Heart right ventricle (tissue), 16 donors: Measurements from ENCODE around the gene RXRB. TPM values are rescaled to one million over a fixed set of nuclear protein-coding genes. Genes with fewer than 3 reads are reported as not detected.

Experiments
- ATAC-seq, 8 donors: fragments of 200-7000 bp; cut with Tn5 transposase; one replicate each; pipeline ENCODE4 v1.9.1; 2020; ENCODE audit warnings: mild to moderate bottlenecking in 8 of 8, moderate library complexity in 8 of 8, moderate number of reproducible peaks in 1 of 8
- DNase-seq, 2 donors: peaks; one replicate each; pipeline ENCODE4 v3.0.0-alpha.2; 2020
- H3K27ac ChIP-seq, 10 donors: fragments of 200-600 bp; sonication (generic) in 2 of 10; one replicate each; pipeline versions ENCODE4 v1.5.0 to v1.8.0; 2020 to 2022; ENCODE audit warnings: mild to moderate bottlenecking in 3 of 10
- H3K27me3 ChIP-seq, 7 donors: fragments of 200-600 bp; one replicate each; pipeline ENCODE4 v1.8.0; 2021 to 2022; ENCODE audit warnings: mild to moderate bottlenecking in 2 of 7
- H3K36me3 ChIP-seq, 9 donors: fragments of 200-600 bp; sonication (generic) in 1 of 9; one replicate each; pipeline versions ENCODE4 v1.5.0 to v1.8.0; 2020 to 2022; ENCODE audit warnings: mild to moderate bottlenecking in 2 of 9
- H3K4me1 ChIP-seq, 9 donors: fragments of 200-600 bp; sonication (generic) in 1 of 9; one replicate each; pipeline versions ENCODE4 v1.5.0 to v1.8.0; 2020 to 2022; ENCODE audit warnings: mild to moderate bottlenecking in 4 of 9
- H3K4me3 ChIP-seq, 10 donors: fragments of 200-600 bp; sonication (generic) in 2 of 10; one replicate each; pipeline versions ENCODE4 v1.5.0 to v1.8.0; 2020 to 2022; ENCODE audit warnings: mild to moderate bottlenecking in 7 of 10, moderate library complexity in 2 of 10
- H3K9me3 ChIP-seq, 11 donors: fragments of 200-600 bp in 10 of 11; sonication (generic) in 2 of 11; one replicate each; pipeline versions ENCODE4 v1.5.0 to v1.8.0; 2013 to 2022; ENCODE audit warnings: mild to moderate bottlenecking in 2 of 11, control low read depth in 1 of 11, moderate library complexity in 1 of 11
- WGBS, 2 donors: extraction: QIAGEN DNeasy Blood & Tissue Kit; methylation state at CpG; one replicate each; pipeline ENCODE4 v1.1.7; 2013; ENCODE audit warnings: inconsistent platforms in 1 of 2; 5-methylcytosine and 5-hydroxymethylcytosine counted together
- intact Hi-C, 10 donors: fragments of 100-400 bp; cut with DNase I; formaldehyde crosslinking; loops; one replicate each; pipeline versions ENCODE4 v1.11.1 to v1.14.2; 2022
- polyA plus RNA-seq, 2 donors: library from polyadenylated mRNA; stranded (reverse); fragments of 200-250 nt; gene quantifications; one replicate each; pipeline ENCODE4 v1.2.3, GENCODE V29; 2013
- total RNA-seq, 10 donors: library from RNA; stranded (reverse); fragmentation: NEBNext Ultra II Directional in 3 of 10; extraction: Animal tissue kit (Norgen Biotek cat#: 25700) in 3 of 10; gene quantifications; one replicate each; pipeline versions ENCODE4 v1.2.1 to v1.2.4, GENCODE V29; 2021 to 2023
- TF ChIP-seq, protein P1 (sequence below), 9 donors: fragments of 200-600 bp; sonication (generic) in 2 of 9; IDR thresholded peaks; one replicate each; pipeline versions ENCODE4 v1.5.0 to v1.8.0; 2021 to 2022; ENCODE audit warnings: antibody characterized with exemption in 9 of 9, mild to moderate bottlenecking in 5 of 9, moderate library complexity in 1 of 9
- donor health status: Arrhythmogenic right ventricular cardiomyopathy.
- donor health status: ischemic (EF 13 %, LVEDD 7.1; RV severe dilation, severe dysfunction).
- donor health status: healthy with polysubstance abuse.
- donor health status: DM: no; HTN: yes; CAD: no.
- donor health status: DM: no; HTN: no; CAD: no.
- donor health status: ischemic (EF 25% LVEDD 6.9; RV normal size, moderate dysfunction).
- donor health status: ischemic (EF 25% LVEDD 5.7; RV mildly dilated, moderate dysfunction).
- donor health status: healthy.
- donor health status: DM: yes; HTN: yes; CAD: no.
- donor health status: Ischemic cardiomyopathy.
- donor health status: ischemic (EF 35%, LVEDD 5.7; RV mildly dilated, moderate dysfunction).
- donor health status: nonischemic (EF 11% LVEDD 7.7; RV severe dilation, severe dysfunction).
- donor health status: DM: yes; HTN: yes; CAD: no.
- donor health status: PGD.
- donor health status: ischemic (EF 29% LVEDD 5.4; RV normal size, mild dysfunction).
- donor health status: nonischemic (EF 23%, LVEDD 6.1; RV moderate dilation, normal function).

The RXRB gene
- total and polyA plus RNA-seq, 12 donors, result 22.2 to 40.7 (median 33.2) TPM

DNA sequence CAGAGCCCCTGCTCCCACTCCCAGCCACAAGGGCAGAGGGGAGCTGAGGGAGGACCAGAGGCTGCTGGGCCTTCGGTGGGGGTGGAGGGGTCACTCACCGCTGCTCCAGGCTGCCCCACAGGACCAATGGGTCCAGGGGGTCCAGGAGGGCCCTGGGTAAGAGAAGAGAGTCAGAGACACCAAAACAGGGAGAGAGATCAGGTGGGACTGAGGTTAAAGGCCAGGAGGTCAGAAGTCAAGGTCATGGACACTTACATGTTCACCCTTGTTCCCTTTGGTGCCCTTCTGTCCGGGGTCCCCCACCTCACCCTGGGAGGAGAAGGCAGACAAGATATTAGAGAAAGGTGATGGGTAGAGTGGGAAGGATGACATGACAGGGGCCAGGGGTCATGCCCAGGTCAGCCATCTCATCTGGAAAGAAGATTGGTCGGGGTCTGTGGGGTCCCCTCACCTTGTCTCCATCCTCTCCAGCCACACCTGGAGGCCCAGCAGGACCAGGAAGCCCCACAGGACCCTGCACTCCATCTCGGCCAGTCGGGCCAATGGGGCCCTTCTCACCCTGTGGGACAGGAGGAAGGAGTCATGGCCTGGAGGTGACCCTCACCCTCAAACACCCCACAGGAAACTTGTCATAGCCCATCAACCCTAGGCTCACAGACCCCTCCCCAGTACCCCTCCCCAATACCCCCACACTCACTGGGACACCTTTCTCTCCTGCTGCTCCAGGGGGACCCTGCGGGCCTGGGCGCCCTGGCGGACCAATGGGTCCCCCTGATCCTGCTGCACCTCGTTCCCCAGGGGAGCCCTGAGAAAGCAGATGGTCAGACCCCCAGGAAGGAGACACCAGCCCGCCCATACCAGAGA is 29.2 kb downstream of the RXRB start:
- ATAC-seq (no peak), DNase-seq (no peak)
- no peaks in the 10 kb centered on the region for H3K36me3 ChIP-seq
- WGBS, 2 donors, result 86 to 91% methylated on average over 11 of the region's 11 CpGs
- H3K9me3 ChIP-seq, result no peaks in the 10 kb centered on the region
- no peak overlapping the region for H3K27ac ChIP-seq
- H3K4me3 ChIP-seq, result no peak overlapping the region
- intact Hi-C loops, result no loop called here
- no peaks in the 10 kb centered on the region for H3K4me1 ChIP-seq
- TF ChIP-seq, protein P1, sequence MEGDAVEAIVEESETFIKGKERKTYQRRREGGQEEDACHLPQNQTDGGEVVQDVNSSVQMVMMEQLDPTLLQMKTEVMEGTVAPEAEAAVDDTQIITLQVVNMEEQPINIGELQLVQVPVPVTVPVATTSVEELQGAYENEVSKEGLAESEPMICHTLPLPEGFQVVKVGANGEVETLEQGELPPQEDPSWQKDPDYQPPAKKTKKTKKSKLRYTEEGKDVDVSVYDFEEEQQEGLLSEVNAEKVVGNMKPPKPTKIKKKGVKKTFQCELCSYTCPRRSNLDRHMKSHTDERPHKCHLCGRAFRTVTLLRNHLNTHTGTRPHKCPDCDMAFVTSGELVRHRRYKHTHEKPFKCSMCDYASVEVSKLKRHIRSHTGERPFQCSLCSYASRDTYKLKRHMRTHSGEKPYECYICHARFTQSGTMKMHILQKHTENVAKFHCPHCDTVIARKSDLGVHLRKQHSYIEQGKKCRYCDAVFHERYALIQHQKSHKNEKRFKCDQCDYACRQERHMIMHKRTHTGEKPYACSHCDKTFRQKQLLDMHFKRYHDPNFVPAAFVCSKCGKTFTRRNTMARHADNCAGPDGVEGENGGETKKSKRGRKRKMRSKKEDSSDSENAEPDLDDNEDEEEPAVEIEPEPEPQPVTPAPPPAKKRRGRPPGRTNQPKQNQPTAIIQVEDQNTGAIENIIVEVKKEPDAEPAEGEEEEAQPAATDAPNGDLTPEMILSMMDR (IDR thresholded peaks at IDR 0.05), result no peak
- no peaks in the 10 kb centered on the region for H3K27me3 ChIP-seq

DNA sequence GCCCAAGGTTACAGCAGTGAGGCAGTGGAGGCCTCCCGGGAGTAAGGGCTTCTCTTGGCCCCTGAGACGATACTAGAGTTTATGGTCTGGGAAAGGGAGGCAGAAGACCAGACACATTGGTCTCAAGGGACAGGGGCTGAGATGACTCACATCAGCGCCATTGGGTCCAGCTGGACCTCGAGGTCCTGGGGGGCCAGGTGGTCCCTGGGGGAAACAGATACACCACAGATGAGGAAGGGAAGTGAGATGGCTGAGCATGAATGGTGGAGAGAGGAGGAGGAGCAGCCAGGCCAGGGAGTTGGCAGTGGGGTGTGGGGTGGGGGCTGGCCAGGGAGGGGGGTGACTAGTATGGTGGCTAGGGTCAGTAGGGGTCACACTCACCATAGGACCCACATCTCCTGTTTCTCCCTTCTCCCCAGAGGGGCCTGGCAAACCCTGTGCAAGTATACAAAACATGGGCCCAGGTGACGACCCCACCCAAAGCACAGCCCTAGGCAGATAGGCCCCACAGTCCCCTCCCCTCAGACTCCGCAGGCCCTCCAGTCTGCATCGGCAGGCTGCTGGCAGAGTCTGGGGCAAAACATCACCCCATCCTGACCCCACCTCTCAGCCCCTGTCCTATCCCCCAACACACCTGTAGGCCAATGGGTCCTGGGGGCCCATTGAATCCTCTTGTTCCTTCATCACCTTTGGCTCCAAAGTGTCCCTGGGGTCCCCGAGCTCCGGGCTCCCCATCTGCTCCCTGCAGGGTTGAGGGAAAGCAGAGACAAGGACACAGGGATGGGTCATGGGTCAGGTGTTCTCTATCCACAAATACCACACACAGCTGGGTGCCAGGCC is 30.1 kb downstream of the RXRB start:
- ATAC-seq (no peak), DNase-seq (no peak)
- TF ChIP-seq, protein P1 (IDR thresholded peaks at IDR 0.05), result no peak
- WGBS, 2 donors, result 82 to 86% methylated on average over 9 of the region's 9 CpGs
- Histone ChIP-seq H3K27me3 (no peaks in the 10 kb centered on the region), H3K27ac (no peak overlapping the region), H3K36me3 (no peaks in the 10 kb centered on the region), H3K4me1 (no peaks in the 10 kb centered on the region), H3K9me3 (no peaks in the 10 kb centered on the region), H3K4me3 (no peak overlapping the region)
- intact Hi-C loops, result no loop called here

DNA sequence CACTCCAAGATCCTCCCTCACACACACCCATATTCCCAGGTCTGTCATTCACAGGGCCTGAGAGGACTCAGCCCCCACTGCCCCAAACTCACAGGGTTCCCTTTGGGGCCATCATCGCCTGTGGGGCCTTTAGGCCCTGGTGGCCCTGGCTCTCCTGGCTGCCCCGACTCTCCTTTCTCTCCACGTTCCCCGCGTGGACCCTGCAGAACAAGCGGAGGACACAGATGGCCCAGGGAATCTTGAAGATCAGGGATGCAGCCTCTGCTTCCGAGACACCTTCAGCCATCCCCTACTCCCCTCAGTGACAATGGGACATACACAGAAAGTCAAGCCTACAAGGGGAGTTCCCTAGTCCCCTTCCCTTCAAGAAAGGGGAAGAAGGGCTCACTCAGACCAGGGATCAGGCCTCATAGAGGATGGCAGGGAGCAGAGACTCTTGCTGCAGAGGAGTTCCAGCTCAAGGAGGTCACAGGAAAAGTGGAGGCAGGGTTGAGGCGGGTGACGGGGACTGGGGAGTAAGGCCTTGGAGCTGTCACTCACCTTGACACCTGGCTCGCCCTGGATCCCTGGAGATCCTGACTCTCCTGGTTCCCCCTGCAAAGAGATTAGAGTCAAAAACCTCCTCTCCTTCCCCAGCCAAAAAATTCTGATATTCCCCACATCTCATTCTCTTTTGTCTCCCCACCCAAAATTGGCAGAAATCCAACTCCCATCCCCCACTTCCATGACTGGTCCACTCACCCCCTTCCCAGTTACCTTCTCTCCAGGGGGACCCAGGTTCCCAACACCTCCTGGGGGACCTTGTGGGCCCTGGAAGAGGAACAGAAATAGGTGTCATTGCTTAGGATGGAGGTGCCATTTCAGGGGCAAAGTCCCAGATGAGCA is 30.9 kb downstream of the RXRB start:
- H3K4me1 ChIP-seq, result no peaks in the 10 kb centered on the region
- DNase-seq (no peak), ATAC-seq (no peak)
- no peaks in the 10 kb centered on the region for H3K9me3 ChIP-seq
- intact Hi-C loops, result no loop called here
- H3K27ac ChIP-seq, result no peak overlapping the region
- H3K4me3 ChIP-seq, result no peak overlapping the region
- WGBS, 2 donors, result 91 to 93% methylated on average over 10 of the region's 10 CpGs
- H3K36me3 ChIP-seq, result no peaks in the 10 kb centered on the region
- H3K27me3 ChIP-seq, result no peaks in the 10 kb centered on the region
- TF ChIP-seq, protein P1 (IDR thresholded peaks at IDR 0.05), result no peak

DNA sequence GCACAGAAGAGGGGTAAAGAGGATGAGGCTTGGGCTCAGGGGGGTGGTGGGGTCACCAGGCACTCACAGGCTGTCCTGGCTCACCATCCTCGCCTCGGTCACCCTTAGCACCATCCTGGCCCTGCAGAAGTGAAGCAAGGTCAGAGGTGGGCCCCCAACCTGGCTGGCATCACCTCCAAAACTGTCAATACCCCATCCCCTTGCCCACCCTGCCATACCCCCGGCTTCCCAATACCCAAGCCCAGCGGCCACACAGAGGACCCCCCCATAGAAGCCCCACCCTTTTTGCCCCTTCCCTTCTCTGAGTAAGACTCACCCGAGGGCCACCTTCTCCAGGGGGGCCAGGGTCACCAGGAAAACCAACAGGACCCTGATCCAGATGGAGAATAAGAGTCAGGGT is 31.8 kb downstream of the RXRB start:
- Histone ChIP-seq H3K27ac (no peak overlapping the region), H3K9me3 (no peaks in the 10 kb centered on the region), H3K36me3 (no peaks in the 10 kb centered on the region), H3K27me3 (no peaks in the 10 kb centered on the region), H3K4me1 (no peaks in the 10 kb centered on the region), H3K4me3 (no peak overlapping the region)
- ATAC-seq, result no peak
- WGBS, 2 donors, result 71 to 73% methylated on average over 5 of the region's 5 CpGs
- TF ChIP-seq, protein P1 (IDR thresholded peaks at IDR 0.05), result no peak
- intact Hi-C loops, result no loop called here
- DNase-seq, result no peak
